HepG2 (cell line): Measurements from ENCODE around the gene SLCO3A1. TPM values are rescaled to one million over a fixed set of nuclear protein-coding genes. Genes with fewer than 3 reads are reported as not detected.

Experiments
- ATAC-seq: fragments of 200-7000 bp; cut with Tn5 transposase; 3 replicates; pipeline ENCODE4 v1.9.1; 2020; ENCODE audit warnings: mild to moderate bottlenecking, moderate library complexity
- BruUV-seq: library from RNA; stranded (reverse); fragments of 400-500 nt; replicated peaks from 2 replicates; lab custom pipeline; 2021; lab: Mats Ljungman, UMichigan
- CTCF ChIA-PET: fragments of 300-600 bp; formaldehyde crosslinking; extraction: SDS; loops from one replicate; lab custom pipeline; 2021; ENCODE audit warnings: low total read pairs, inconsistent platforms, low intra/inter-chr PET ratio; lab: Yijun Ruan, JAX
- POLR2A ChIA-PET: fragments of 350-600 bp; sonication (Branson Sonifier 250); formaldehyde crosslinking; loops from one replicate; lab custom pipeline; 2020; ENCODE audit warnings: antibody characterized with exemption, inconsistent platforms; lab: Yijun Ruan, JAX
- DNase-seq: peaks from one replicate; pipeline ENCODE4 v3.0.0-alpha.2; 2015; ENCODE audit warnings: low spot score
- FAIRE-seq: peaks from 3 replicates; lab custom pipeline; 2011; peaks lifted over from hg19 to GRCh38; lab: Jason Lieb, UNC
- H2AFZ ChIP-seq: one replicate; pipeline ENCODE4 v1.6.1; 2011; ENCODE audit warnings: low read length, inconsistent platforms
- H3K27ac ChIP-seq: fragments of 300-600 bp; 3 replicates; pipeline ENCODE4 v1.8.0; 2011; ENCODE audit warnings: mixed run types, mild to moderate bottlenecking, mixed read lengths, low read length, inconsistent platforms; ENCODE audit not compliant: insufficient read depth; ENCODE audit errors: extremely low read length
- H3K27me3 ChIP-seq, 2 experiments: fragments of 200-600 bp in 1 of 2; 2 replicates in 1 of 2; 3 replicates in 1 of 2; pipeline versions ENCODE4 v1.6.0 to v1.8.0; 2011; ENCODE audit warnings: low read length in 2 of 2, mild to moderate bottlenecking in 2 of 2, moderate library complexity in 2 of 2, inconsistent platforms in 1 of 2; ENCODE audit not compliant: insufficient read depth in 2 of 2, control insufficient read depth in 1 of 2
- H3K36me3 ChIP-seq, 2 experiments: fragments of 200-600 bp in 1 of 2; replicated peaks in 1 of 2; 2 replicates in 1 of 2; 3 replicates in 1 of 2; pipeline versions ENCODE4 v1.5.1 to v1.8.0; 2011; ENCODE audit warnings: low read length in 2 of 2, inconsistent platforms in 1 of 2; ENCODE audit not compliant: insufficient read depth in 2 of 2, control insufficient read depth in 1 of 2
- H3K4me1 ChIP-seq: 2 replicates; pipeline ENCODE4 v1.5.1; 2012; ENCODE audit warnings: low read length, inconsistent platforms; ENCODE audit not compliant: insufficient read depth
- H3K4me2 ChIP-seq: 2 replicates; pipeline ENCODE4 v1.6.0; 2011; ENCODE audit warnings: low read depth, low read length, inconsistent platforms
- H3K4me3 ChIP-seq, 3 experiments: fragments of 200-600 bp in 1 of 3; sonication (generic), shearing (Covaris generic) in 1 of 3; replicated peaks in 1 of 3; 2 replicates each; pipeline ENCODE4 v1.5.1; 2011 to 2016; ENCODE audit warnings: low read length in 3 of 3, inconsistent platforms in 2 of 3, low read depth in 2 of 3, mild to moderate bottlenecking in 2 of 3, control low read depth in 1 of 3, mixed read lengths in 1 of 3; ENCODE audit not compliant: insufficient read depth in 1 of 3
- H3K79me2 ChIP-seq: one replicate; pipeline ENCODE4 v1.6.1; 2011; ENCODE audit warnings: low read length, inconsistent platforms; ENCODE audit not compliant: insufficient read depth
- H3K9ac ChIP-seq: 2 replicates; pipeline ENCODE4 v1.6.0; 2011; ENCODE audit warnings: mild to moderate bottlenecking, low read depth, low read length, inconsistent platforms; ENCODE audit not compliant: insufficient read depth
- H3K9me3 ChIP-seq: 2 replicates; pipeline ENCODE4 v1.5.1; 2012; ENCODE audit warnings: mild to moderate bottlenecking, low read length
- H4K20me1 ChIP-seq: 2 replicates; pipeline ENCODE4 v1.6.0; 2011; ENCODE audit warnings: inconsistent platforms, mild to moderate bottlenecking, low read length, moderate library complexity; ENCODE audit not compliant: insufficient read depth
- BORCS8-MEF2B ChIP-seq: sonication (generic); formaldehyde crosslinking; IDR thresholded peaks from 2 replicates; pipeline ENCODE4 v1.8.0; 2022; ENCODE audit warnings: mild to moderate bottlenecking, missing genetic modification reagents
- NAIF1 ChIP-seq: sonication (generic); formaldehyde crosslinking; IDR thresholded peaks from 2 replicates; pipeline ENCODE4 v1.5.0; 2020; ENCODE audit warnings: mild to moderate bottlenecking, missing genetic modification reagents, borderline replicate concordance
- PHF21A ChIP-seq: sonication (generic); formaldehyde crosslinking; IDR thresholded peaks from 2 replicates; pipeline ENCODE4 v1.5.0; 2020; ENCODE audit warnings: mild to moderate bottlenecking, missing genetic modification reagents
- ZBTB8A ChIP-seq: sonication (generic); formaldehyde crosslinking; IDR thresholded peaks from 2 replicates; pipeline ENCODE4 v1.4.0; 2020; ENCODE audit warnings: mild to moderate bottlenecking, low read depth, missing genetic modification reagents, borderline replicate concordance
- ZNF205 ChIP-seq: IDR thresholded peaks from 2 replicates; pipeline ENCODE4 v1.6.1; 2018; ENCODE audit warnings: missing biosample characterization, missing genetic modification reagents
- WGBS: methylation state at CpG from one replicate; pipeline ENCODE4 v1.1.6; 2017; ENCODE audit warnings: low lambda C conversion rate; 5-methylcytosine and 5-hydroxymethylcytosine counted together
- in situ Hi-C: cut with HindIII; loops from 2 replicates; pipeline ENCODE4 v1.10.0; 2017; ENCODE audit warnings: low pct_unique_long_range_greater_than_20kb; ENCODE audit not compliant: extremely low pct_ligation_motif_present
- intact Hi-C: fragments of 100-400 bp; cut with micrococcal nuclease; formaldehyde crosslinking; loops from one replicate; pipeline ENCODE4 v1.10.0; 2022; ENCODE audit not compliant: unreplicated experiment
- polyA plus RNA-seq, 8 experiments: library from polyadenylated mRNA; depleted of rRNA in 3 of 8; stranded (reverse) in 7 of 8; unstranded in 1 of 8; fragments of >200 nt; fragmentation: Illumina TruSeq in 4 of 8; extraction: Trizol in 4 of 8; gene quantifications; 2 replicates each; pipeline versions ENCODE4 v1.2.1 to v1.2.3, GENCODE V29; 2011 to 2016; ENCODE audit warnings: low read depth in 4 of 8, missing spikeins in 1 of 8, mixed read lengths in 1 of 8; ENCODE audit not compliant: insufficient read depth in 1 of 8
- total RNA-seq, 5 experiments: library from RNA; depleted of rRNA; stranded (reverse); fragments of >200 nt; fragmentation: Illumina TruSeq; extraction: Trizol; gene quantifications; 2 replicates each; pipeline ENCODE4 v1.2.3, GENCODE V29; 2016; ENCODE audit warnings: low read depth in 1 of 5
- TF ChIP-seq, protein P1 (sequence below): sonication (generic); formaldehyde crosslinking; IDR thresholded peaks from 2 replicates; pipeline ENCODE4 v1.4.0; 2020; ENCODE audit warnings: missing genetic modification reagents, borderline replicate concordance
- TF ChIP-seq, protein P2 (sequence below): IDR thresholded peaks from 2 replicates; pipeline ENCODE4 v1.6.1; 2012; ENCODE audit warnings: low read depth, low read length, improper control_type of control experiment
- TF ChIP-seq, protein P3 (sequence below): sonication (generic); formaldehyde crosslinking; IDR thresholded peaks from 2 replicates; pipeline ENCODE4 v1.8.0; 2022; ENCODE audit warnings: mild to moderate bottlenecking, missing genetic modification reagents; ENCODE audit not compliant: insufficient replicate concordance

SLCO3A1 gene
- total and polyA plus RNA-seq, 2 of the 13 experiments (the other 11 are each of a cell fraction or from before 2014, with no cell fraction given) = 0.02 TPM; not detected in 1

DNA sequence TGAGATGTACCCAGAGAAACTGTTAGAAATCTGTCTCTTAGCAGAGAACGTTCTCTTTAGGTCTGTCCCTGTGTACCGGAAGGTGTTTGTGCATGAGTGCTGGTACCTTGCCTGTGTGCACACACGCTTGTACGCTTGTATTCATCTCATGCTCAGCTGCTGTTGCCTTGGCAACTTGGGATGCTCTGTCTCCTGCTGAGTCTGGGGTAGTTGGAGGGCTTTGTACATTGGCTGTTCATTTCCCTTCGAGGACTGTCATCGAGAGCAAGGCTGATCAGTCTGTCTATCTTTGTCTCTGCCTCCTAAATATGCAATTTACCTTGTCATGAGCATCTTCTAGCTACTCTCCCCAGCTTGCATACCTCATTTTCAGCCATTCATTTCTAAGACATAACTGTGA lies 147.2 kb downstream of the SLCO3A1 start:
- Histone ChIP-seq H3K79me2 (no peaks in the 10 kb centered on the region), H3K4me3 (no peak overlapping the region), H2AFZ (no peak overlapping the region), H3K36me3 (no peaks in the 10 kb centered on the region), H4K20me1 (no peaks in the 10 kb centered on the region), H3K27ac (no peak overlapping the region), H3K27me3 (no peaks in the 10 kb centered on the region; a peak in 1 of 5 replicates), H3K4me1 (no peaks in the 10 kb centered on the region), H3K9me3 (no peaks in the 10 kb centered on the region), H3K4me2 (no peak overlapping the region), H3K9ac (no peak overlapping the region)
- 0% methylated on average over 6 of the region's 6 CpGs for WGBS
- intact Hi-C loops = no loop called here
- TF ChIP-seq ZBTB8A (CRISPR knock-in tag) (no peak), NAIF1 (no peak), ZNF205 (no peak), PHF21A (no peak), BORCS8-MEF2B (CRISPR knock-in tag) (no peak)
- TF ChIP-seq, protein P1, sequence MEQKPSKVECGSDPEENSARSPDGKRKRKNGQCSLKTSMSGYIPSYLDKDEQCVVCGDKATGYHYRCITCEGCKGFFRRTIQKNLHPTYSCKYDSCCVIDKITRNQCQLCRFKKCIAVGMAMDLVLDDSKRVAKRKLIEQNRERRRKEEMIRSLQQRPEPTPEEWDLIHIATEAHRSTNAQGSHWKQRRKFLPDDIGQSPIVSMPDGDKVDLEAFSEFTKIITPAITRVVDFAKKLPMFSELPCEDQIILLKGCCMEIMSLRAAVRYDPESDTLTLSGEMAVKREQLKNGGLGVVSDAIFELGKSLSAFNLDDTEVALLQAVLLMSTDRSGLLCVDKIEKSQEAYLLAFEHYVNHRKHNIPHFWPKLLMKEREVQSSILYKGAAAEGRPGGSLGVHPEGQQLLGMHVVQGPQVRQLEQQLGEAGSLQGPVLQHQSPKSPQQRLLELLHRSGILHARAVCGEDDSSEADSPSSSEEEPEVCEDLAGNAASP (CRISPR knock-in tag) = no peak
- TF ChIP-seq, protein P2, sequence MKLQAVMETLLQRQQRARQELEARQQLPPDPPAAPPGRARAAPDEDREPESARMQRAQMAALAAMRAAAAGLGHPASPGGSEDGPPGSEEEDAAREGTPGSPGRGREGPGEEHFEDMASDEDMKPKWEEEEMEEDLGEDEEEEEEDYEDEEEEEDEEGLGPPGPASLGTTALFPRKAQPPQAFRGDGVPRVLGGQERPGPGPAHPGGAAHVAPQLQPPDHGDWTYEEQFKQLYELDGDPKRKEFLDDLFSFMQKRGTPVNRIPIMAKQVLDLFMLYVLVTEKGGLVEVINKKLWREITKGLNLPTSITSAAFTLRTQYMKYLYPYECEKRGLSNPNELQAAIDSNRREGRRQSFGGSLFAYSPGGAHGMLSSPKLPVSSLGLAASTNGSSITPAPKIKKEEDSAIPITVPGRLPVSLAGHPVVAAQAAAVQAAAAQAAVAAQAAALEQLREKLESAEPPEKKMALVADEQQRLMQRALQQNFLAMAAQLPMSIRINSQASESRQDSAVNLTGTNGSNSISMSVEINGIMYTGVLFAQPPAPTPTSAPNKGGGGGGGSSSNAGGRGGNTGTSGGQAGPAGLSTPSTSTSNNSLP = no peak
- TF ChIP-seq, protein P3, sequence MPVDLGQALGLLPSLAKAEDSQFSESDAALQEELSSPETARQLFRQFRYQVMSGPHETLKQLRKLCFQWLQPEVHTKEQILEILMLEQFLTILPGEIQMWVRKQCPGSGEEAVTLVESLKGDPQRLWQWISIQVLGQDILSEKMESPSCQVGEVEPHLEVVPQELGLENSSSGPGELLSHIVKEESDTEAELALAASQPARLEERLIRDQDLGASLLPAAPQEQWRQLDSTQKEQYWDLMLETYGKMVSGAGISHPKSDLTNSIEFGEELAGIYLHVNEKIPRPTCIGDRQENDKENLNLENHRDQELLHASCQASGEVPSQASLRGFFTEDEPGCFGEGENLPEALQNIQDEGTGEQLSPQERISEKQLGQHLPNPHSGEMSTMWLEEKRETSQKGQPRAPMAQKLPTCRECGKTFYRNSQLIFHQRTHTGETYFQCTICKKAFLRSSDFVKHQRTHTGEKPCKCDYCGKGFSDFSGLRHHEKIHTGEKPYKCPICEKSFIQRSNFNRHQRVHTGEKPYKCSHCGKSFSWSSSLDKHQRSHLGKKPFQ = no peak
- in situ Hi-C loops = no loop called here
- no peak for FAIRE-seq
- ChIA-PET CTCF (no interaction called here), POLR2A (no interaction called here)
- no TSS peak for BruUV-seq
- no peak for ATAC-seq
- DNase-seq = no peak
